KMS-11 (cell line): ENCODE measurements around the gene OMA1.

Source experiments
- H2AFZ ChIP-seq: fragments of 200-600 bp; sonication (generic); 2 replicates; pipeline ENCODE4 v1.6.1; 2016; ENCODE audit warnings: antibody characterized with exemption, mixed run types, low read depth
- H3K27ac ChIP-seq: fragments of 200-600 bp; sonication (generic); 2 replicates; pipeline ENCODE4 v1.6.1; 2016; ENCODE audit warnings: mild to moderate bottlenecking, mixed run types
- H3K27me3 ChIP-seq: fragments of 200-600 bp; sonication (generic); 2 replicates; pipeline ENCODE4 v1.6.1; 2017; ENCODE audit warnings: mild to moderate bottlenecking, low read depth, mixed run types, moderate library complexity; ENCODE audit not compliant: insufficient read depth
- H3K36me3 ChIP-seq: fragments of 200-600 bp; sonication (generic); 2 replicates; pipeline ENCODE4 v1.6.1; 2017; ENCODE audit warnings: mild to moderate bottlenecking, mixed run types; ENCODE audit not compliant: insufficient read depth
- H3K4me1 ChIP-seq: fragments of 200-600 bp; sonication (generic); 2 replicates; pipeline ENCODE4 v1.6.1; 2016; ENCODE audit warnings: mild to moderate bottlenecking, low read depth, mixed run types; ENCODE audit not compliant: poor library complexity, severe bottlenecking
- H3K4me2 ChIP-seq: fragments of 200-600 bp; sonication (generic); 2 replicates; pipeline ENCODE4 v1.7.0; 2016; ENCODE audit warnings: mild to moderate bottlenecking, mixed run types
- H3K4me3 ChIP-seq: fragments of 200-600 bp; sonication (generic); IDR thresholded peaks from 2 replicates; pipeline ENCODE4 v1.6.1; 2017; ENCODE audit warnings: low read depth, low read length, mixed read lengths; ENCODE audit not compliant: insufficient read depth
- H3K79me2 ChIP-seq: fragments of 200-600 bp; sonication (generic); 2 replicates; pipeline ENCODE4 v1.6.1; 2016; ENCODE audit warnings: low read depth, mixed run types; ENCODE audit not compliant: insufficient read depth
- H3K9ac ChIP-seq: fragments of 200-600 bp; sonication (generic); 2 replicates; pipeline ENCODE4 v1.6.1; 2016; ENCODE audit warnings: mild to moderate bottlenecking, mixed run types
- H4K20me1 ChIP-seq: fragments of 200-600 bp; sonication (generic); 2 replicates; pipeline ENCODE4 v1.6.1; 2016; ENCODE audit warnings: mild to moderate bottlenecking, mixed run types; ENCODE audit not compliant: insufficient read depth
- TF ChIP-seq, protein P1 (sequence below): fragments of 200-600 bp; sonication (generic); conservative IDR thresholded peaks from 2 replicates; pipeline ENCODE4 v1.6.1; 2017; ENCODE audit warnings: low read depth, mild to moderate bottlenecking, antibody characterized with exemption, low read length, moderate library complexity, mixed read lengths

OMA1 gene

DNA sequence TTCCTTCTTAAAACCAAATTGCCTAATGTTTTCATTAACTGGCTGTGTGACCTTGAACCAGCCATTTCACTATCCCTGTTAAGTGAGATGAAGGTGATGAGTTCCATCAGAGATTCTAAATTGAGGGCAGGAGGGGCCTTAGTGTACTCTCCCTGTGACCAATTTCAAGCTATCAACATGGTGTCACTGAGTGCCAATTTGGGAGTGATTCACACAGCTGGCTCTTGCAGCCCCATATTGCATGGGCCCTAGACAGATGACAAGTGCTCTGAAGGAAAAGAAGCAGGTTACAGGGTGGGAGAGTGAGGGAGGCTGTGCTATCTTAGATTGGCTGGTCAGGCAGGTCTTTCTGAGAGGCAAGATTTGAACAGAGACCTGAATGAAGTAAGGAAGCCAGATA is 43.5 kb upstream of the OMA1 start:
- TF ChIP-seq, protein P1, sequence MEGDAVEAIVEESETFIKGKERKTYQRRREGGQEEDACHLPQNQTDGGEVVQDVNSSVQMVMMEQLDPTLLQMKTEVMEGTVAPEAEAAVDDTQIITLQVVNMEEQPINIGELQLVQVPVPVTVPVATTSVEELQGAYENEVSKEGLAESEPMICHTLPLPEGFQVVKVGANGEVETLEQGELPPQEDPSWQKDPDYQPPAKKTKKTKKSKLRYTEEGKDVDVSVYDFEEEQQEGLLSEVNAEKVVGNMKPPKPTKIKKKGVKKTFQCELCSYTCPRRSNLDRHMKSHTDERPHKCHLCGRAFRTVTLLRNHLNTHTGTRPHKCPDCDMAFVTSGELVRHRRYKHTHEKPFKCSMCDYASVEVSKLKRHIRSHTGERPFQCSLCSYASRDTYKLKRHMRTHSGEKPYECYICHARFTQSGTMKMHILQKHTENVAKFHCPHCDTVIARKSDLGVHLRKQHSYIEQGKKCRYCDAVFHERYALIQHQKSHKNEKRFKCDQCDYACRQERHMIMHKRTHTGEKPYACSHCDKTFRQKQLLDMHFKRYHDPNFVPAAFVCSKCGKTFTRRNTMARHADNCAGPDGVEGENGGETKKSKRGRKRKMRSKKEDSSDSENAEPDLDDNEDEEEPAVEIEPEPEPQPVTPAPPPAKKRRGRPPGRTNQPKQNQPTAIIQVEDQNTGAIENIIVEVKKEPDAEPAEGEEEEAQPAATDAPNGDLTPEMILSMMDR = no peak
- Histone ChIP-seq H3K4me1 (no peaks in the 10 kb centered on the region), H3K27me3 (no peaks in the 10 kb centered on the region), H4K20me1 (no peaks in the 10 kb centered on the region), H3K27ac (no peak overlapping the region), H3K4me2 (no peak overlapping the region), H3K4me3 (no peak overlapping the region), H3K79me2 (no peaks in the 10 kb centered on the region), H2AFZ (no peak overlapping the region), H3K9ac (no peak overlapping the region), H3K36me3 (no peaks in the 10 kb centered on the region)

DNA sequence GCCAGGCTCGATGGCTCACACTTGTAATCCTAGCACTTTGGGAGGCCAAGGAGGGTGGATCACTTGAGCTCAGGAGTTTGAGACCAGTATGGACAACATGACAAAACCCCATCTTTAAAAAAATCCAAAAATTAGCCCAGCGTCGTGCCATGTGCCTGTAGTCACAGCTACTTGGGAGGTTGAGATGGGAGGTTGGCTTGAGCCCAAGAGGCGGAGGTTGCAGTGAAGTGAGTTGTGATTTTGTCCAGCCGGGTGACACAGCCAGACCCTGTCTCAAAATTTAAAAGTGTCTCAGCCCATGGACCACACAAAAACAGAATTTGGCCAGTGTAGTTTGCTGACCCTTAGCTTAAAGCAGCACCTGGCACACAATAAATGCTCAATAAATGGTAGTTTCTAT is 41.9 kb upstream of the OMA1 start:
- Histone ChIP-seq H3K4me3 (no peak overlapping the region), H2AFZ (no peak overlapping the region), H3K4me1 (peaks cover 16% of the 10 kb centered on the region), H3K79me2 (no peaks in the 10 kb centered on the region), H3K27me3 (no peaks in the 10 kb centered on the region), H3K4me2 (no peak overlapping the region), H3K36me3 (no peaks in the 10 kb centered on the region), H3K9ac (no peak overlapping the region), H3K27ac (no peak overlapping the region), H4K20me1 (no peaks in the 10 kb centered on the region)
- TF ChIP-seq, protein P1 = no peak

DNA sequence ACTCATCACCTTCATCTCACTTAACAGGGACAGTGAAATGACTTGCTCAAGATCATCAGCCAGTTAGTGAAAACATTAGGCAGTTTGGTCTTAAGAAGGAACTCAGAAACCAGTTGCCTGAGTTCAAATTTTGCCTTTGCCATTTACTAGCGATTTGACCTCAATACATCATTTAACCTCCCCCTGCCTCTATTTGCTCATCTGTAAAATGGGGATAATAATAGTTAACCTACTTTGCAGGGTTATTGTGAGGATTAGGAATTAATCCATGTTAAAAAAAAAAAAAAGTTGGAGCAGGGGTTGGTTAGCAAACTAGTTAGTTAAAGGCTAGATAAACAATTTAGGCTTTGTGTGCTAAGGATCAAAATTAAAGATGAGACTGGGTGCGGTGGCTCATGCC is 41.1 kb upstream of the OMA1 start:
- Histone ChIP-seq H4K20me1 (no peaks in the 10 kb centered on the region), H3K27ac (no peak overlapping the region), H3K36me3 (no peaks in the 10 kb centered on the region), H3K4me3 (no peak overlapping the region), H3K4me2 (no peak overlapping the region), H3K4me1 (peaks cover 16% of the 10 kb centered on the region), H3K79me2 (no peaks in the 10 kb centered on the region), H3K27me3 (no peaks in the 10 kb centered on the region), H2AFZ (no peak overlapping the region), H3K9ac (no peak overlapping the region)
- TF ChIP-seq, protein P1 = no peak

DNA sequence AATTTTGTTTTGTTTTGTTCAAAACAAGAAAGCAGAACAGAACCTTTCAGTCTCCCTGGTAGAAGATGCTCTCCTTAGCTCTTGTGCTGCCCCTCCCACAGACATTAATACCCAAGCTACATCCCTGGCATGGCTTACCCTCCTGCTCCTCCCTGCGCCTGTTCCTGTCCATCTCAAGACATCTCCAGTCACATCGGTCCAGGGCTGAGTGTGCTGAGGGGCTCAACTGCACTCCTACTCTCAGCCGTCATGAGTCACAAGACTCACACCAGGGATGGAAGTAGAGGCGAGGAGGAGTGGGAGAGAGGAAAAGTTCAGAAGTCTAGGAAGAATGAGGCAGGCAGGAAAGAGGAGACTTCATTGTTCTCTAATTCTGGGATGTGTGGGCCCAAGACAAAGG is 39.7 kb upstream of the OMA1 start:
- H3K9ac ChIP-seq = no peak overlapping the region
- H3K4me1 ChIP-seq = peaks cover 16% of the 10 kb centered on the region
- no peaks in the 10 kb centered on the region for H3K36me3 ChIP-seq
- H3K27ac ChIP-seq = no peak overlapping the region
- no peak overlapping the region for H3K4me2 ChIP-seq
- H3K4me3 ChIP-seq = no peak overlapping the region
- H3K79me2 ChIP-seq = no peaks in the 10 kb centered on the region
- TF ChIP-seq, protein P1 = no peak
- no peaks in the 10 kb centered on the region for H4K20me1 ChIP-seq
- H3K27me3 ChIP-seq = no peaks in the 10 kb centered on the region
- H2AFZ ChIP-seq = no peak overlapping the region

- no peak overlapping the region for H3K9ac ChIP-seq
- H3K27me3 ChIP-seq = no peaks in the 10 kb centered on the region
- no peak overlapping the region for H3K4me3 ChIP-seq
- no peaks in the 10 kb centered on the region for H4K20me1 ChIP-seq
- TF ChIP-seq, protein P1 = no peak
- H3K27ac ChIP-seq = no peak overlapping the region
- peaks cover 16% of the 10 kb centered on the region for H3K4me1 ChIP-seq
- H2AFZ ChIP-seq = no peak overlapping the region
- H3K36me3 ChIP-seq = no peaks in the 10 kb centered on the region
- no peak overlapping the region for H3K4me2 ChIP-seq
- H3K79me2 ChIP-seq = no peaks in the 10 kb centered on the region
Measured at GRCh38 chr1:58585581-58586151, 39.1 kb upstream of the OMA1 start.
